NCI-H2196 (cell line): ENCODE results near the gene FH.

Experiments
- DNase-seq: peaks from one replicate; lab custom pipeline; 2025; ENCODE audit not compliant: unreplicated experiment; lab: John Stamatoyannopoulos, UW

FH gene

GRCh38 chr1:241519308-241520079 is at the start of gene FH:
Gene FH (minus strand): TSS chr1:241519755. CDS start chr1:241519722, 33 bp downstream.
- peak; percentile 85 for DNase-seq

DNA sequence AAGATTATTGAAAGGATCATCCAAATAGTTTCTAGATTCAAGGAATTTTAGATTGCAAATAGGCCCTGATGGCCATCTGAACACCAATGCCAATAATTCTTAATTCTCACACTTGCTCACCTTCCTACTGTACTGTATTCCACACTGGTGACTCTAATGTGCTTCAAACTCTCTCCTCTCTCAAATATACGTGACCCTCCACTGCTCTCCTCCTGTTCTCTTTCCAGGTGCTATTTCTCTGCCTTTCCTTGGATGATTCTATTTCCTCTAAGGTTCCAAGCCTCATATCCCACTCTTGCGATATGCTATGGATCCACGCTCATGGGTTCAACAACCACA is 41.3 kb upstream of the FH start:
- DNase-seq, result no peak

DNA sequence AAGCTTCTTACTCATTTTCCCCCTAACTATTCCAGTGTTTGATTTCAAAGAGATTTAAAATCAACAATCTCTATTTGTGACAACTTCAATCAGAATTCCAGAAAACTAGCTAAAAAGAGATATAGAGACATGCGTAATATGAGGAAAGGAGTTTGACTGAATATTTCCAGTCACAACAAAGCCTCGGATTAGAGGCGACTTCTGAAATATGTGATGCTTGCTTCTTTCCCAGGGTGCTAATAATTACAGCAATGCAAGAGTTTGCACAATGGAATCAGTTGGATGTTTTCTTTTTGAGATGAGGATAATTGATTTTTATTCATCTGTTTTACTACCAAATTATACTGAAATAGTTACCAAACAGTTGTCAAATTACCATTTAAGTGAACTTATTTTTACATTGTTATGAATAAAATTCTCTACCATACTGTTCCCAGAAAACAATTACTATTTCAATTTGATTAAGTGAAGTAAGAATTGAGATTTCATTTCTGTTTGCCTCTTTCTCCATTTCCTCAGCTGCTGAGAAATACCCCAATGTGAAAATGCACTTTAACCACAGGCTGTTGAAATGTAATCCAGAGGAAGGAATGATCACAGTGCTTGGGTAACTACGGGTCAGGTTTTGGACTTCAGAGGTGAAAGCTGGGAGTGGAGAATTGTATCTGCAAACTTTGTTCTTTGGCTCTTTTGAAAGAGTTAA is 40.7 kb upstream of the FH start:
- no peak for DNase-seq

GRCh38 chr1:241557551-241558193 is 38.1 kb upstream of the FH start:
- no peak for DNase-seq

GRCh38 chr1:241557031-241557430 is 37.5 kb upstream of the FH start:
- no peak for DNase-seq

DNA sequence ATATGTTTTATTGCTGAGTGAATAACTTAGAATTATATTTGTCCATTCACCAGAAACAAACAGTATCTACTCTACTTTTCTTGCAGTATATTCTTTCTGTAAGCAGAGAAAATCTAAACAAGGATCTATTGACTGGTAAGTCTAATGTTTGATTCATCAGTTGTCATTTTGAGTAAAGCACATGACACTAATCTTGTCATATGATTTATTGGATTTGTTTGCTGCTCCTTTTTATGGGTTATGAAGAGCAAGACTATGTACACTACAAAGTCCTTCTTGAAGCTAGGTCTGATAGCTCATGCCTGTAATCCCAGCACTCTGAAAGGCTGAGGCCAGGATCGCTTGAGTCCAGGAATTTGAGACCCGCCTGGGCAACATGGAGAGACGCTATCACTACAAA is 36.0 kb upstream of the FH start:
- no peak for DNase-seq

- DNase-seq, result no peak
These were observed 34.5 kb upstream of the FH start for GRCh38 chr1:241553886-241554592.

DNA sequence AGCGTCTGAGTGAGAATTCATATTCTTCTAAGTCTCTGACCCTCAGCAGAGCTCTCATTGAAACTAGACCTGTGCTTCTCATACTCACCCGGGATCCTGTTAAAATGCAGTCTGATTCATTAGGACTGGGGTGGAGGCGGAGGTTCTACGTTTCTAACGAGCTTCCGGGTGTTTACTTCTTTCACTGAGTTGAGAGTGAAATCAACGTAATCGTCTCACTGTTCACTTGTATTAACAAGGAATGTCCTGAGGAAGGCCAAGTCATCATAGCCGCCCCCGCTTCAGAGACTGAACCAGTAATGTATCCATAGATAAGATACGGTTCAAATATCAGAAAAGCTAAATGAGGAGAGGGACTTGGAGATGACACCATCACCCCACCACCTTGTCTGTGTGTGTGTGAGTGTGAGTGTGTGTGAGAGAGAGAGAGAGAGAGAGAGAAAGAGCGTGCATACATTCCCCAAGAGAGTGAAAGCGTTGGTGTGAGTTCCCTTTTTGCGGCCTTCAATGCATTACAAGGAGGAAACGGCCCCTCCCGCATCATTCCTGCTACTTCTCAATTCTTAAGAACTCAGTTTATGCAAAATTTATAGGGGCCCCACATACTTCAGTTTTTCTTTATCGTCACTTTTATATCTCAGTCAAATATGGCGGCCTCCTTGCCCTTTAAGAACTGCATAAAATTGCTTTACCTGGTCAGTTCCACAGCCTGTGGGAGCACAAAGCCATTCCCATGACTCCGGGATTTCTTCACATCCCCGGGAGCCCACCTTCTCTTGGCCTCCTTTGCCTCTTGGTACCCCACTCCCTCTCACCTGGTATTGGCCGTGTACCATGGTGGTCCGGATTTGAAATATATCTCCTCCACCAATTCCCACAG is 32.4 kb upstream of the FH start:
- DNase-seq, result no peak

DNA sequence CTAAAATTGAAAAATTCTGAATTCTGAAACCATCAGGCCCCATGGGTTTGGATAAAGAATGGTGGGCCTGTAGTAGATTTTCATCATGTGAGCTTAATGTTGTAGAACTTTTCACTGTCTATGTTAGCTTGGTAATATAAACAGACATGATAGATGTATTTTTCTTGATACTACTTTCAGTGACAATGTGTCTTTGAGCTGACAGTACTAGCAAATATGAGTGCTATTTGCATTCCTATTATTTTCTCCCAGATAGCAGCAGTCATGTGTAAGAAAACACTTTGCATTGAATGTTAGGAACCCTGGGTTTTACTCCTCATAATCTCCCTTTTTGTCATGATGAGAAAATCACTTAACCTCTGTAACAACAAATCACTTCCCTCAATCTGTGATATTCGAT is 30.8 kb upstream of the FH start:
- no peak for DNase-seq

DNA sequence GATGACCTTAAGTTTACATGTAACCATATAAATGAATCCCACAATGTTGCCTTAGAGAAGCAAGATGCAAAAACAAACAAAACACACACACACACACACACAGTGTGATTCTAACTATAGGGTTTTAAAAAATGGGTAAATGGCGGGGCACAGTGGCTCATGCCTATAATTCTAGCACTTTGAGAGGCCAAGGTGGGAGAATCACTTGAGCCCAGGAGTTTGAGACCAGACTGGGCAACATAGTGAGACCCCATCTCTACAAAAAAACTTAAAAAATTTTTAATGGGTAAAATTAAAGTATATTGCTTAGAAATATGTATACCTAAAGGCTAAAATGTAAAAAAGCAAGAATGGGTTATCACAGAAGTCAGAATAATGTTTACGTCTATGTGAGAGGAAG is 28.5 kb upstream of the FH start:
- no peak for DNase-seq

- DNase-seq, result no peak
These were observed 22.8 kb upstream of the FH start for GRCh38 chr1:241542199-241542907.

- DNase-seq, result no peak
These were observed 17.4 kb upstream of the FH start for GRCh38 chr1:241536969-241537368.

GRCh38 chr1:241536304-241536703 is 16.7 kb upstream of the FH start:
- DNase-seq, result no peak

DNA sequence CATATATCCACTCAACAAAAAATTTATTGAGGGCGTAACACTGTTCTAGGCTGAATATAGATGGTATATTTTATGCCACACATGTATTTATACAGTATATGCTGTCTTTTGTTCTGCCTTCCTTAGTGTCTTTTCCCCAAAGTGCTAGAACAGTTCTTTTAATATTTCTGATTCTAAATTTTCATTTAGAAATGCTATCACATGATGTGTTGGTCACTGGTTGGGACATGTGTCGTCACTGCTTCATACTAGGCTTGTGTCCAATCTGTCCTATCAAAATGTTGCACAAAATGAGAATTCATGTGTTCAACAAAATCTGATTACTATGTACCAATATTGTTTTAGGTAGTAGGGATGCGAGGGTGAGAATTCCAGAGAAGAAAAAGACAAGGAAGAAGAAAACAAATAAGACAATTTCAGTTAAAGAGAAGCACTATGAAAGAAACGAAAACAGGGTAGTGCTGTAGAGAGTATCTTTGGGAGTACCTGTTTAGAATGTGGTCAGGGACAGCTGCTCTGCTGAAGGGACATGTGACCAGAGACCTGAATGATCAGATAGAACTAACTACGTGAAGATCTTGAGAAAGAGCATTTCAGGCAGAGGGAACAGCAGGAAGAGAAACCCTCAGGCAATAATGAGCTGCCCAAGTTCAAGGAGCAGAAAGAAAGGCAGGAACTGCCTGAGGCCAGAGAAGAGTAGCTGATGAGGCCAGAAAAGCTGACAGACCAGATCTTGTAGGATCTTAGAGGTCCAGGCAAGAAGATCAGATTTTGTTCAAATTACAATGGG is 14.0 kb upstream of the FH start:
- no peak for DNase-seq

GRCh38 chr1:241532864-241533263 is 13.3 kb upstream of the FH start:
- no peak for DNase-seq

DNA sequence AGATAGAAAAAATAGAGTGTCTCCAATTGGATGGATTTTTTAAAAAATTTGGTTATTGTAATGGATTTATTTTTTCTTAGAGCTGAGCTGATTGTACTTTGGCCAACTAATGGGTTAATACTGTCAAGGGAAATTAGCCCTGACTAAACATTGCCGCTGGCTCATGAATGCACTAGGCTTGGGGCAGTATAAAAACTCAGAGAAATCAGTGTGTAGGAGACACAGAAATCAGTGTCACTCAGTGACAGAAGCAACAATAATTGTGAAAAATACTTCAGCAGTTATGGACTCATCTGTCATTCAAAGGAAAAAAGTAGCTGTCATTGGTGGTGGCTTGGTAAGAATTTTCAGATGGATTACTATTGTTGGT is 12.6 kb upstream of the FH start, which contains the start of gene KMO:
Gene KMO, plus strand, starts transcription at position 217 of the 370 bp plus-strand sequence. Its CDS starts 67 bp downstream, at position 284.
- DNase-seq, result no peak

DNA sequence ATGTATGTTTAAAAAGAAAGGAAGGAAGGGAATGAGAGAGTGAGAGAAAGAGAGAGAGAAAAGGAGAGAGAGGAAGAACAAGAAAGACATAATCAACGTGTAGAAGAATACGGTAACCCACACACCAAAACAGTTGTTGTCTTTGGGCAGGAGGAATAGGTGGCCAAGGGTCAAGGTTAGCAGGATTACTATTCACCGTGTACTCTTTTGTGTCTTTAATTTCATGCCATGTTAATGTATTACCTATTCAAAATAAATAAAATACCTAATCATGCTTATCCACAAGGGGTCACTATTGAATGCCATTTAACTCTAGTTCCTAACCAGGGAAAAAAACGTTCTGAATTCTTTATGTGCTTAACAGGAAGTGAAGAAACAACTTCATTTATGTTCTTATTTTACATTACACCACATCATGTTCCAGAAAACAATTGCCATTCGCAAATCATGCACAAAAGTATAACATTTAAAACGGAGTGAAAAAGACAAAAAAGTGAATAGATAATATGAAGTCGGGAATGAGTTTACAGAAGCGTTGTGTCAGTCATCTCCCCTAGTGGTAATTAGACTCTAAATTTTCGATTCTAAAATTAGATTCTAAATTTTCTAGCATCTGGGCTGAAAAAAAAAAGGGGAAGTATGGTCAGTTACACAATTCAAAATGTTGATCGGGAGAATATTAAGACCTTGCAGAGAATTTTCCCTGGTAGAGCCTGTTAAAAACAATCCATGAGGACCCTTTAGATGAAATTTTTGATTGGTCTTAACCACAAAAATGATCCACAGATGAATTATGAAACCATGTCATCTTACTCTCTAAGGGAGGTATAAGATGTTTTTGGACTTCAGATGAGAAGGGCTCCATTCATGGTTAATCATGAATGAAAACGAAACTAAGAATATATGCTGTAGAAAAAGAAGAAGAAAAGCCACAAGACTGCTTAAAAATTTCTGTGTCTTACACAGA is 11.9 kb upstream of the FH start:
- DNase-seq, result peak; percentile 24

DNA sequence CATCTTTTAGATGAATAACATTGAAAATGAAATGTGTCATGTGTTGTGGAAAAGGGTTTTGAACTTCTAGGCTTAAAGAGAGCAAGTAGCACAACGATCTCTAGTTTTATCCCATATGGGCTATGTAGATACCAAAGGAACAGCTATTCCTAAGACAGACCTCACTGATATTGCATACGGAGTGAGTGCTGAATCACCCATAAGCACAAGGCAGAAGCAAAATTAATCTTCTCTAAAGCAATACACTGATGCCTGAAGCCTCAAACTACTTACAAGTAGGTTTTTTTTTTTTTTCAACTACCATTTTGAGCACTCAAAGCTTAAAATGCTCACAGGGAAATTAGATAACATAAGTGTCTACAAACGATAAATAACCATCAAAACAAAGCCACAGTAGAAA is 7.6 kb upstream of the FH start:
- no peak for DNase-seq
